MM.1S (cell line): ENCODE results near the gene GBA2.
A peak's percentile ranks its signal among the peaks of the same experiment; 100 is the strongest.

ENCODE experiments used
- DNase-seq: peaks from one replicate; pipeline ENCODE4 v3.0.0-alpha.2; 2015
- H2AFZ ChIP-seq: fragments of 300-600 bp; sonication (generic); 2 replicates; pipeline ENCODE4 v1.6.0; 2016; ENCODE audit warnings: antibody characterized with exemption, low read length
- H3F3A ChIP-seq: fragments of 300-600 bp; sonication (generic); 2 replicates; pipeline ENCODE4 v1.6.1; 2016; ENCODE audit warnings: mild to moderate bottlenecking, antibody characterized with exemption, low read length, moderate library complexity, mixed read lengths; ENCODE audit not compliant: insufficient read depth
- H3K27ac ChIP-seq: fragments of 300-600 bp; sonication (generic); 2 replicates; pipeline ENCODE4 v1.5.1; 2016; ENCODE audit warnings: mild to moderate bottlenecking, low read length
- H3K27me3 ChIP-seq: fragments of 300-600 bp; sonication (generic); replicated peaks from 2 replicates; pipeline ENCODE4 v1.6.0; 2016; ENCODE audit warnings: low read length; ENCODE audit not compliant: insufficient read depth
- H3K36me3 ChIP-seq: fragments of 300-600 bp; sonication (generic); replicated peaks from 2 replicates; pipeline ENCODE4 v1.6.1; 2016; ENCODE audit warnings: mild to moderate bottlenecking, low read length, mixed read lengths; ENCODE audit not compliant: insufficient read depth
- H3K4me1 ChIP-seq: fragments of 300-600 bp; sonication (generic); 2 replicates; pipeline ENCODE4 v1.6.1; 2016; ENCODE audit warnings: low read length, mixed read lengths
- H3K4me2 ChIP-seq: fragments of 300-600 bp; sonication (generic); 2 replicates; pipeline ENCODE4 v1.6.0; 2016; ENCODE audit warnings: low read depth, low read length
- H3K4me3 ChIP-seq: fragments of 300-600 bp; sonication (generic); 2 replicates; pipeline ENCODE4 v1.5.1; 2016; ENCODE audit warnings: low read length, mixed read lengths
- H3K79me2 ChIP-seq: fragments of 300-600 bp; sonication (generic); 2 replicates; pipeline ENCODE4 v1.6.1; 2016; ENCODE audit warnings: mixed run types, low read length, mixed read lengths
- H3K9ac ChIP-seq: fragments of 300-600 bp; sonication (generic); 2 replicates; pipeline ENCODE4 v1.6.1; 2016; ENCODE audit warnings: low read length, mixed read lengths
- H3K9me2 ChIP-seq: fragments of 300-600 bp; sonication (generic); replicated peaks from 2 replicates; pipeline ENCODE4 v1.6.1; 2016; ENCODE audit warnings: mild to moderate bottlenecking, low read length, mixed read lengths; ENCODE audit not compliant: insufficient read depth
- H3K9me3 ChIP-seq: fragments of 300-600 bp; sonication (generic); replicated peaks from 2 replicates; pipeline ENCODE4 v1.6.1; 2016; ENCODE audit warnings: mild to moderate bottlenecking, low read length, mixed read lengths; ENCODE audit not compliant: insufficient read depth
- H4K20me1 ChIP-seq: fragments of 300-600 bp; sonication (generic); 2 replicates; pipeline ENCODE4 v1.6.1; 2016; ENCODE audit warnings: mild to moderate bottlenecking, low read length, moderate library complexity, mixed read lengths; ENCODE audit not compliant: insufficient read depth
- CTCF ChIP-seq: fragments of 300-600 bp; sonication (generic); IDR thresholded peaks from 2 replicates; pipeline ENCODE4 v1.5.1; 2016; ENCODE audit warnings: antibody characterized with exemption, low read length, mixed read lengths
- EZH2 ChIP-seq: fragments of 300-600 bp; sonication (generic); optimal IDR thresholded peaks from 2 replicates; pipeline ENCODE3; 2017; ENCODE audit warnings: low read depth, mild to moderate bottlenecking, antibody characterized with exemption, low read length, mixed read lengths
- EZH2phosphoT487 ChIP-seq: fragments of 300-600 bp; sonication (generic); IDR thresholded peaks from 2 replicates; pipeline ENCODE4 v1.6.1; 2018; ENCODE audit warnings: antibody characterized with exemption, low read length

GBA2 gene

GRCh38 chr9:35690294-35690613 lies 58.8 kb downstream of the GBA2 start:
- TF ChIP-seq EZH2phosphoT487 (no peak), EZH2 (no peak), CTCF (no peak)
- Histone ChIP-seq H3K9me2 (no peaks in the 10 kb centered on the region), H3K4me2 (peak overlapping the region; percentile 95), H3K36me3 (no peaks in the 10 kb centered on the region), H3K79me2 (no peaks in the 10 kb centered on the region), H3K9ac (no peak overlapping the region; the same call in 1 of the 2 replicates), H3K27me3 (0 out of 2 replicates have a peak, but pooled peaks cover 4% of the 10 kb centered on the region), H3K4me3 (peak overlapping the region; percentile 71), H3F3A (no peaks in the 10 kb centered on the region), H2AFZ (peak overlapping the region; percentile 98), H4K20me1 (no peaks in the 10 kb centered on the region), H3K9me3 (no peaks in the 10 kb centered on the region), H3K27ac (no peak overlapping the region), H3K4me1 (no peaks in the 10 kb centered on the region)
- DNase-seq, result no peak

- no peak for DNase-seq
Observed at GRCh38 chr9:35689542-35690293, 59.3 kb downstream of the GBA2 start, which contains the start of gene TPM2. Gene TPM2 (minus strand): TSS chr9:35689925. CDS start chr9:35689817, 108 bp downstream.

GRCh38 chr9:35688558-35689541 lies 60.2 kb downstream of the GBA2 start:
- Histone ChIP-seq H3K4me2 (no peak overlapping the region), H3K9ac (no peak overlapping the region), H2AFZ (no peak overlapping the region), H3K36me3 (no peaks in the 10 kb centered on the region), H3K27me3 (0 out of 2 replicates have a peak, but pooled peaks cover 4% of the 10 kb centered on the region), H3K27ac (no peak overlapping the region), H3K4me1 (no peaks in the 10 kb centered on the region), H3K4me3 (no peak overlapping the region), H4K20me1 (no peaks in the 10 kb centered on the region), H3K79me2 (no peaks in the 10 kb centered on the region), H3K9me2 (no peaks in the 10 kb centered on the region), H3F3A (no peaks in the 10 kb centered on the region), H3K9me3 (no peaks in the 10 kb centered on the region)
- DNase-seq, result no peak
- TF ChIP-seq CTCF (no peak), EZH2 (no peak), EZH2phosphoT487 (no peak)

More at GRCh38 chr9:35689542-35690293, 59.3 kb downstream of the GBA2 start, which contains the start of gene TPM2:
- H3K79me2 ChIP-seq, result no peaks in the 10 kb centered on the region
- peak within 1 kb of the TSS; percentile 98 for H2AFZ ChIP-seq
- TF ChIP-seq EZH2phosphoT487 (no peak), EZH2 (no peak), CTCF (no peak)
- peak within 1 kb of the TSS; percentile 31; the same call in 1 of the 2 replicates for H3K9ac ChIP-seq
- H4K20me1 ChIP-seq, result no peaks in the 10 kb centered on the region
- no peaks in the 10 kb centered on the region for H3K9me3 ChIP-seq
- no peaks in the 10 kb centered on the region for H3K4me1 ChIP-seq
- no peaks in the 10 kb centered on the region for H3F3A ChIP-seq
- H3K27ac ChIP-seq, result no peak within 1 kb of the TSS
- H3K36me3 ChIP-seq, result no peaks in the 10 kb centered on the region
- 0 out of 2 replicates have a peak, but pooled peaks cover 4% of the 10 kb centered on the region for H3K27me3 ChIP-seq
- peak within 1 kb of the TSS; percentile 95 for H3K4me2 ChIP-seq
- H3K4me3 ChIP-seq, result peak within 1 kb of the TSS; percentile 71
- no peaks in the 10 kb centered on the region for H3K9me2 ChIP-seq
